HG03108 (cell line): Measurements from ENCODE around the gene E4F1.
"Not testable (repeated sequence)": the region's sequence is repeated elsewhere in the genome, so short reads cannot be mapped to it uniquely, and the experiment has no call there.

Experiments used
- ATAC-seq: cut with Tn5 transposase; IDR thresholded peaks from one replicate; pipeline ENCODE4 v1.9.1; 2021; ENCODE audit warnings: moderate library complexity; ENCODE audit not compliant: unreplicated experiment

Gene E4F1

DNA sequence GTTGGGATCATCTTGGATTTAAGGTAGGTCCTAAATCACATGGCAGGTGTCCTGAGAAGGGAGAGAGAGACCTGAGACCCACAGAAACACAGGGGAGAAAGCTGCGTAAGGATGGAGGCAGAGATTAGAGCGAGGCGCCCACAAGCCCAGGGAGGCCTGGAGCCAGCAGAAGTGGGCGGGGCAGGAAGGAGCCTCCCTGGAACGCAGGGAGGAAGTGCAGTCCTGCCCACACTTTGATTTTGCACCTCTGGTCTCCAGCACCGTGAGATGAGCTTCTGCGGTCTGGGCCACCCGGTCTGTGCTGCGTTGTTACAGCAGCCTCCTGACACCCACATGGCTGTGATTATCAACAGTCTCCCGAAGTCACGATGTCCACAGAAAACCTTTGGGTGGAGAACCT lies 19.2 kb downstream of the E4F1 start:
- no peak for ATAC-seq

DNA sequence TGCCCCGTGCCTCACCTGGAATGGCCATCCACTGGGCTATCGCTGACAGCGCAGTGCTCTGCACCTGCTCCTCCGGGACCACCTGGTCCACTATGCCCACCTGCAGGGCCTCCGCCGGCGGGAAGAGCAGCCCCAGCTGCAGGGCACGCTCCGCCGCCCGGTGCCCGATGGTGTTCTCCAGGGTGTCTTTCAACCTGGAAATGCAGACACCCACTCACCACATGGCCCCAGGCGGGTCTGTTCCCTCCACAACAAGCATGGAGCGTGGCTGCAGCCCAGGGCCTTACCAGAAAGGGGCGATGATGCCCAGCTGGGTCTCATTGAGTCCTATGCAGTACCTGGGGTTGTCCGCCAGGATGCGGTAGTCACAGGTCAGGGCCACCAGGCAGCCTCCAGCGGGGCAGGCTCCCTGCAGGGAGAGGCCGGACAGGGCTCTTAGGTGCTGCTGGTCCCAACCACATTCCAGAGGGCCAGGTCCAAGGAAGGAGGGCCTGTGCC lies 19.7 kb downstream of the E4F1 start:
- ATAC-seq: no peak

DNA sequence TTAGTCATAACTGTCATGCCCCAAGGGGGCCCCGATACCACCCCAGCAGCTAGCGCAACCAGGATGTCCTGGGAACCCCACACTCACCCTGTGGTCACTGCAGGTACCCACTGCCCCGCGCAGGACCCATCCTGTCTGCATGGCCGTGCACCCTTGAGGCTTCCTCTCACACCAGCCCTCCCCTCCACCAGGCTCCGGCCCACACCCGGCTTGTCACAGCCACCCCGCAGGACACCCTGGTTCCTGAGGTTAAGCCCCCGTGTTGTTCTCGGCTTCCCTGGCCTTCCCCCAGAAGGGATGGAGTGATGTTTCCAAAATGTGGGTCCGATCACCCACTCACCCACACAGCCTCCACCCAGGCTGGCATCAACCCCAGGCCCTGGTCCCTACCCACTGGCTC lies 20.4 kb downstream of the E4F1 start:
- ATAC-seq: no peak

DNA sequence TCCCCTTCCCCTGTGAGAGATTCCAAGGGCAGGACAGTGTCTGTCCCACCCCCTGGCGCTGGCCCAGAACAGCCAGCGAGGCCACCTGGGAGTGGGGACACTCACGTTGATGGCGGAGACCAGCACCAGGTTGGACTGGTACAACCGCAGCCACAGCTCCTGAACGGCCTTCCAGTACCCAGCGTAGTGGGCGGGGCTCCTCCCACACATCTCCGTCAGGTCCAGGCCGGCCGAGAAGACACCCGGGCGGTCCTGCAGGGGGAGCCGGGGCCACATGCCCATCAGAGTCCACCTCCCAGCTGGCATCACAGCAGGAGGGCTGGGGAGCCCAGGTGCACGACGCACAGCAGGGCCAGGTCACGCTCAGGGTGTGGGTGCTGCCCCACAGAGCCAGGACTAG lies 20.9 kb downstream of the E4F1 start:
- no peak for ATAC-seq

DNA sequence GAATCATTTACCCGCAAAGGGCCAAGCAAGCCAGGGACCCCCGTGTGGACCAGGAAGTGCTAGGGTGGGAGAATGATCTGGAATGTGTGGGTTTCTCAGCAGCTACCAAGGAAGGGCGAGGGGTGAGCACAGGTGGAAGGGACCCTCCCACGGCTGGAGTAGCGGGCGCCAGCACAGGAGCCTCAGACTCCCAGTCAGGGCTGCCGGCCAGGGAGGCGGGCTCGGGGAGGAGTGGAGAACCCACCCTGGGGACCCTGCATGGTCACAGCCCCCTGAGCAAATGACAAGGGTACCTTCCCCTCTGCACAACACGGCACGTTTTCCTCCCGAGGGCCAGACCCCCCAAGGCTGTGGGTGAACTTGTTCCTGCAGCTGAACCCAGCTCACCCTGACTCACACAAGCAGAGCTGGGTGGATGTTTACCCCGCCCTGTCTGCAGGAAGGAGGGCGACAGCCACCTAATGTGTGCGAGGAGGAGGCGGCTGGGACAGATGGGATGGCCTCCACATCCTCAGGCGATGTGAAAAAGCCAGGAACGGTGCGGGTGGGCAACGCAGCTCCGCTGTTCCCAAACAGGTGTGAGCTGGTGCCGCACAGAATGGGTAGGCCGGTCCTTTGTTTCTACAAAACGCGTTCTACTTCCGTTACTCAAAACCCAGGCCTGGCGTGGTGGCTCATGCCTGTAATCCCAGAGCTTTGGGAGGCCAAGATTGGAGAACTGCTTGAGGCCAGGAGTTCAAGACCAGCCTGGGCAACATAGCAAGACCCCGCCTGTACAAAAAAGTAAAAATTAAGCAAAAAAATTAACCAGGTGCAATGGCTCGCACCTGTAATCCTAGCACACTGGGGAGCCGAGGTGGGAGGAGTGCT lies 21.8 kb downstream of the E4F1 start:
- no peak for ATAC-seq

DNA sequence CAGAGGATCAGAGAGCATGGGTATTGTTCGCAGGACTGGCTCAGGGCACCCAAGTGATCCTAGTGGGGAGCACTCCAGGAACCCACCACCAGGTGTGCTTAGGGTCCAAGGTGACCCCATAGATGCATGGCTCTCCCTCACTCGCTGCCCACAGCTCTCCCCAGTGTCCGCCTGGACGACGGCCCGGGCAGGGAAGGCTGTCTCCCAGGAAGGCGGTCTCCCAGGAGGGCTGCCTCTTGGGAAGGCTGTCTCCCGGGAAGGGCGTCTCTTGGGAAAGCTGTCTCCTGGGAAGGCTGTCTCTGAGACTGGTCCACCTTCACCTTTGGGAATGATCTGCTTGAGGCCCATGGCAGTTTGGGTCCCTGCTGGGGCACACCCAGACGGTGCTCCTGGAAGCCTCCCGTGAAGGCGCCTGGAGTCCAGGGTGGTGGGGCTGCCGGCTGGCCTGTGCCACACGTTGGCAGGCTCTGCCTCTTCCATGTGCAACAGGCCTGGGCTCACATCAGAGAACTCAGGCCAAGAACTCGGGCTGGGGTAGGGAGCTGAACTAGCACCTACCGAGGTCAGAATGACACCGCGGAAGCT lies 23.0 kb downstream of the E4F1 start:
- ATAC-seq: no peak

DNA sequence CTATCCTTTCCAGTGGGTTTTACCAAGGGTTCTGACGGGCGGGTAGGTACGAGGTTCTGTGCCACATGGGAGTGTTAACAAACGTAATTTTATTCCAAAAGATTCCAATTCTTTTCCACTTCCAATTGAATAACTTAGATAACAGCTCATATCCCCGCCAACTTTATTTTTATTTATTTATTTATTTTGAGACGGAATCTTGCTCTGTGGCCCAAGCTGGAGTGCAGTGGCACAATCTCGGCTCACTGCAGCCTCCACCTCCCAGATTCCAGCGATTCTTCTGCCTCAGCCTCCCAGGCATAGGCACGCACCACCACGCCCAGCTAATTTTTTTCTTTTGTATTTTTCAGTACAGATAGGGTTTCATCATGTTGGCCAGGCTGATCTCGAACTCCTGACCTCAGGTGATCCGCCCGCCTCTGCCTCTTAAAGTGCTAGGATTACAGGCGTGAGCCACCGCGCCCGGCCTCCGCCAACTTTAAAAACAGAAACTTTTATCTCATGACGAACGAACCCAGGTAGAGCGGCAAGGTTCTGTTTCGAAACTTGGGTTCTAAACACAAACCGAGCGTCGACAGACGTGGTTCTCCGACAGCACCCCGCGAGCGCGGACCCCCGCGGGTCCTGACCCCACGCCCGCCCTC lies 27.4 kb downstream of the E4F1 start:
- ATAC-seq: no peak

DNA sequence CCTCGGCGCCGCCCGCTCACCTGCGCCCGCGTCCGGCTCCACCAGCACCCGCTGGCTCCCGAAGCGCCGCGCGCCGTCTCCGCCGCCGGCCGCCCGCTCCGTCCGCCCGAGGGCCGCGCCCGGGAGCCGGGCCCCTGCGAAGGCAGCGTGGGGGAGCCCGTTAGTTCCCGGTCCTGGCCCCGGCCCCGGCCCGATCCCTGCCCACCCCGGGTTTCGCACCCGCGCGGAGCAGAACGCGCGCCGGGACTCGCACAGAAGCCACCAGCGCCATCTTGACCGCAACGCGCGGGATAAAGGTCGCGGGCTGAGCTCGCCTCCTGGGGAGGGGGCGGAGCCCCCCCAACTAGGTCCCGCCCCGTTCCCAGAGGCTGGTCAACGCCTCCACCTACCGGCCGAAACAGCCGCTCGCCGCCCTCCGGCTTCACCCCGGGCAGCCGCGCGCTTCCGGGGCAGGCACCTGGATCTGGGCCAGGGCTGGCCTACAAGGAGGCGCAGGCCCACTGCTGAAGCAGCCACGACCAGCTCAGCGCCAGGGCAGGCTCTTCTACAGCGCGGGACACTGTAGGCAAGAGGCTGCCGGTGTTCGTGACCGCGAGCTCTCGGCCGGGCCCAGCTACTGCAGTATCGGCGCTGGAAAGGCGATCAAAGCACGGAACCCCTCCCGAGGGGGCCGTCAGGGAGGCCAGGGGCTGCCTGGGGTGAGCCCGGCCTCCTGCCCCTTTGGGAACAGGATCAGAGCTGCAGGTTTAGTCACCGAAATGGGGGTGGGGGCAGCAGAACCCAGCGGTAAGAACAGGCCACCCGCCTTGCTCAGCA lies 28.1 kb downstream of the E4F1 start, which contains the start of gene ECI1:
Gene ECI1 (minus strand): TSS at position 292 of the 816 bp plus-strand sequence. CDS start 21 bp downstream, at position 271.
- ATAC-seq: peak; percentile 91

DNA sequence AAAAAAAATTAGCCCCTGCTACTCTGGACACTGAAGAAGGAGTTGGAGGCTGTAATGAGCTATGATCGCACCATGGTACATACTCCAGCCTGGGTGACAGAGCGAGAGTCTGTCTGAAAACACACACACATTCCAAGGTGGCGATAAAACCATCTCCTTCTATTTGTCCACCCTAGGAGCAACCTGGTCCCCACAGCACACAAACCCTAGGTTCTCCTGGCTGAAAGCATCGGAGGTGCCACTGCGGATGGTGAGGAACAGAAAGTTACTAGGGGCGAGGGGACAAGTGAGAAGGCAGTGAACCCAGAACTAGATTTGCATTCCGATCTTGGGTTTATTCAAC lies 29.4 kb downstream of the E4F1 start:
- ATAC-seq: no peak

DNA sequence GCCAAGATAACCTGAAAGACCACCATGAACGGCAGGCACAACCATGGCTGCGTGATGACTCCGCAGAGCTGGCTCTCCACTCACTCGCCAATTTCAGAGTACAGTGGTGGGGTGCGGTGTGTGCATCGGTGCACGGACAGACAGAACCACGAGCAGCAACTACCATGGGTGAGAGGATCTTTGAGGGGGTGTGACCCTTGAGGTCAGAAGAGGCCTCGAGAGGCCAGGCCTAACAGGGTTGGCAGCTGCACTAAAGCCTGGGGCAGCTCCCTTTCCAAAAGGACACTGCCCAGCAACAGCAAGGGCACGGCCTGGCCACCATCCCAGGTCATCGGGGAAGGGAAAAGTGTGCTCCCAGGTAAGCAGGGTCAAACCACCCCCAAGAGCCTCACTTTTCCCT lies 29.9 kb downstream of the E4F1 start:
- no peak for ATAC-seq

DNA sequence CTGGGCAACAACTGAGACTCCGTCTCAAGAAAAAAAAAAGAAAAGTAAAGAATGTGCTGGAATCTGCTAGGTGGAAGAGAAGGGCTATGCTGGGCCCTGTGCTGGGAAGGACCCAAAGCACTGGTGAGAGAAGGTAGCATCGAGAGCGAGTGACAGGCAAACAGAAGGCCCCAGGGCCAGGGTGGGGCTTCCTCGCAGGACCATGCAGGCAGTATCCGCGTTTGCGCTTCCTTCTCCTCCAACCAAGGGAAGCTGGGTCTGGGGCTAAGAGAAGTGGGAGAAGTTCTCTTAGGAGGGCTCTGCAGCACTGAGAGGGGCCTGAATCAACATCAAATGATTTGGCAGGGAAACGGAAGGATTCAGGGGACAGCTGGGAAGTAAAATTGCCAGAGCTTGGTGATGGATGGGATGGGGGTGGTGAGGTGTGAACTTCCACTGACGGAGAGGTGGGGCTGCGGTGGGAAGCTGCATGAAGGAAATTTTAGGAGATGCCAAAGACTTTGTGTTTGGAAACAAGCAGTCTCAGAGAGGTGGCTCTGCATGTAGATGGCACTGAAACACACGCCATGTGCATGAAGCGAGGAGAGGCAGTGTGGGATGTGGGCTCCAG lies 33.2 kb downstream of the E4F1 start:
- ATAC-seq: no peak

DNA sequence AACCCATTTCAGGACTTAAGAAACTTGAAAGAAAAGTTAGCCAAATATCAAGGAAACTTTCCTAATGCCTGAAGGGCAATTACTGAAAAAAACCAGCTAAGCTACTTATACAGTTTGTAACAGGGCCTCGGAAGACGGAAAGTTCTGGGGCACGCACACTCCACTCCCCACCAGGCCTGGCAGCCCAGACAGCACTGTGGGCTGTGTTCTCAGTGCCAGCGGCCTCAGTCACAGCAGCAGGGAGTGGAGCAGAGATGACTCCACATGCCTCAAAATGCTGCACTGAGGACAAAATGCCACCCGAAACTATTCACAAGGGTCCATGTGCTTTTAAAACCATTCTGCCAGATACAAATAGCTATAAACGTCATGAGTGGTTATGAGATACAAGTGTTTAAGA lies 34.3 kb downstream of the E4F1 start:
- no peak for ATAC-seq

DNA sequence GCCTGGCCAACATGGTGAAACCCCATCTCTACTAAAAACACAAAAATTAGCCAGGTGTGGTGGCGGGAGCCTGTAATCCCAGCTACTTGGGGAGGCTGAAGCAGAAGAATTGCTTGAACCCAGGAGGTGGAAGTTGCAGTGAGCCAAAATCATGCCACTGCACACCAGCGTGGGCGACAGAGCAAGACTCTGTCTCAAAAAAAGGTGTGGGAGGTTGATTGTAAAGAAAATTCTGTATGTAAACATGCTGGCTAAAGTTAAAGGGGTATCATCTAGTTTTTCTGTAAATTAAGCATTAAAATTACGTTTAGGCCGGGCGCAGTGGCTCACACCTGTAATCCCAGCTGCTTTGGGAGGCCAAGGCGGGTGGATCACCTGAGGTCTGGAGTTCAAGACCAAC lies 35.1 kb downstream of the E4F1 start:
- not testable (repeated sequence) for ATAC-seq

DNA sequence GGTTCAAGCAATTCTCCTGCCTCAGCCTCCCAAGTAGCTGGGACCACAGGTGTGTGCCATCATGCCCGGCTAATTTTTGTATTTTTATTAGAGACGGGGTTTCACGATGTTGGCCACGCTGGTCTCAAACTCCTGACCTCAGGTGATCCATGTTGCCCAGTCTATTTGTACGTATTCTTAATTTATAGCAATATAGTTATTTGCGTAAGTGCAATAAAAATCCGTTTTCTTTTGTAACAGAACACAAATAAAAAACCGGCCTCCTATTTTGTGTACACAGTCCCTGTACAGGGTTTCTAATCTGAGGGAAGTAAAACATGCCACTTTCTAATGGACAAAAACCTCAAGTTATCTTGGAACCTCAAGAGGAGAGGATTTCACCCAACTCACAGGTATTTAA lies 36.9 kb downstream of the E4F1 start:
- ATAC-seq: no peak

DNA sequence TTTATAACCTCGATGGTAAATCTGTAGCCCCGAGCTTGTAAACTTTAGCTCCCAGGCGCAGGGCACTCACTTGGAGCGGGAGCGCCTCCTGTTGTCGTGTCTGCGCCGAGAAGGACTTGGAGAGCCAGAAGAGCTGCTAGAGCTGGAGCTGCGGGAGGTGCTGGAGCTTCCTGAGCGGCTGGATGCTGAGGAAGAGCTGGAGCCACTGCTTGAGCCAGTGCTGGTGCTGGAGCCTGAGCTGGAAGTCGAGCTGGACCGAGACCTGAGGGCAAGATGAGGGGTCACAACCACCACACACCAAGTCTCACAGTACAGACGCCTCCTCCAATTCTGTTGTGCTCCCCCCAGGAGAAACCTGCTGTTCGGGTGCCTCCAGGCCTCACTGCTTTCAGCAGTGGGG lies 39.6 kb downstream of the E4F1 start:
- ATAC-seq: not testable (repeated sequence)

DNA sequence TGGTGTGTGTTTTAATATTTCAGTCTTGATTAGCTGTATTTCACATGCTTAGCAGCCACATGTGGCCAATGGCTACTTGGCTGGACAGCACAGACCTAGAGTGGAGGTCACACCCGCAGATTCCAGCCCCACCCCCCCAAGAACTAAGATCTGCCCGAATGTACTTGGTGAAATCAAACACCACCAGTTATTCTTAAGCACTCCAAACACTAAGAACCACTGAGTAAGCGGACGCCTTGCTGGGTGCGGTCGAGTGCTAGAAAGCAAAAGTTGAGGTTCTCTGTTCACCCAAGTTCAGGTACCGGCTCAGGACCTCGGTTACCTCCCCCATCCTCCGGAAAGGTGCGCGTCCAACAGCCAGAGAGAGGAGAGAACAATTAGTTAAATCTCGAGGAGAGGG lies 43.5 kb downstream of the E4F1 start:
- ATAC-seq: not testable (repeated sequence)

DNA sequence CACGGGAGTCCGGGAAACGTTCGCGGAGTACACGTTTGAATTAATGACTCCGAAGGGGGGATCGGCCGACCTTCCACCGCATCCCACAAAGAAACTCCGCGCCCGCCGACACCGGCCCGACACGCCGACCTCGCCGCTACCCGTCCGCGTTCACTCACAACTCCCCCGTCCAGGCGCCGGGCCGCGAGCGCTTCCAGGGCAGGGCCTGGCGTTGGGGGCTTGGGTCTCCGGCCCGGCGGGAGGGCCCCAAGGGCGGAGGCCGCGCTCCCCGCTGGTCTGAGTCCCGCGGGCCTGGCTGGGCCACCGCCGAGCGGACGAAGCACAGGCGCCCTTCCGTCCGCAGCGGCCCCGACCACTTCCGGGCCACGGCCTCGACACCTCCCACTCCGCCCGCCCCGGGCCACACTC lies 44.1 kb downstream of the E4F1 start:
- peak; percentile 44 for ATAC-seq

DNA sequence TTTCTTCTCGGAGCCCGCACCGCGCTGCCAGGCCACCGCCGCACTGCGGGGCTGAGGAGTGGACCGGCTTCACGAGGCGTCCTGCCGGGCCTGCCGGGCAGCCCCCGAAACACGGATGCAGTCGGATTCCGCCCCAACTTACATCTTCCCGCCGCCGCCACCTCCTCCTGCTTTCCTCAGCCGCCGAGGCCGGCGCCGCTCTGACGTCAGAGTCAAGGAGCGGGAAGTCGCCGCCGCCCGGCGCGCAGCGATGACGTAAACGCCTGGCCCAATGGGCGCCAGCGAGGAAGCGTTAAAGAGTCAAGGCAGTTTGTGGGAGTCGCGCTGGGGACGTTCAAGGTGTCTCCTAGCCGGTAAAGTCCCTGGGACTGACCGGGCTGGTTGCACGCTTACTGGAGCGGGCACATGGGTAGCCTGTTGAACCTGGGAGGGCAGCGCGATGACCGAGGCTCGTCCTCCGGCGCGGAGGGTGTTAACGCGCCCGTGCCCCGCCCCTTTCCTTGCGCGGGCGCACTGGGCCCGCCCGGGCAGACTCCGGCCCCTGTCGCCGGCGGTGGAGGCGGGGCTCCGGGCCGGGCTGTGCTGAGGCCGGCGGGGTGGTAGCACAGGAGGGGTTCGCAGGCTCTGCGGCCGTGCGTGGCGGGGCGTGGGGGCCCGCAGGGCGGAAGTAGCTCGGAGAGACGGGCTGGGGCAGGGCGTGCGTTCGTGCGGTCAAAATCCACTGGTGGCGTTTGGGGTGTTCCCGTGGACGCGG lies 44.7 kb downstream of the E4F1 start, which contains the start of gene RNPS1:
Gene RNPS1 (minus strand): TSS at position 214 of the 754 bp plus-strand sequence. CDS start 3,483 bp downstream, outside the sequence.
- ATAC-seq: peak; percentile 71

DNA sequence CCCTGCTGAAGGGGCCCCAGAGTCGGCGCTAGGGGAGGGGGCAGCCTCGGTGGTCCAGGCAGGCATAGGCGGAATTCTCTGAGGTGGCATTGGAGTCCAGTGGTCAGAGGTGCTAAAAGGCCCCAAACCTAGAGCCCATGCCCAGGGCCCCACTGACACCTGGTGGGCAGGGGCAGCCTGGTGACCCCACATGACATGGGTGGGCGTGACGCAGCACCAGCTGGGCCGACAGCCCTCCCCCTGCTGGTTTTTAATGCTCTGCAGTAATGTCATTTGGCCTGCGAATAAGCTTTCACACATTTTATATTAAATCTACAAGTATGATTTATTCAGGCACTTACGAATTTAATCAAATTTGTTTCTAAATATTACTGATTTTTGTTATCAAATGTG lies 46.7 kb downstream of the E4F1 start:
- ATAC-seq: no peak
